Measurements from ENCODE around the gene SND1.

The SND1 gene

DNA sequence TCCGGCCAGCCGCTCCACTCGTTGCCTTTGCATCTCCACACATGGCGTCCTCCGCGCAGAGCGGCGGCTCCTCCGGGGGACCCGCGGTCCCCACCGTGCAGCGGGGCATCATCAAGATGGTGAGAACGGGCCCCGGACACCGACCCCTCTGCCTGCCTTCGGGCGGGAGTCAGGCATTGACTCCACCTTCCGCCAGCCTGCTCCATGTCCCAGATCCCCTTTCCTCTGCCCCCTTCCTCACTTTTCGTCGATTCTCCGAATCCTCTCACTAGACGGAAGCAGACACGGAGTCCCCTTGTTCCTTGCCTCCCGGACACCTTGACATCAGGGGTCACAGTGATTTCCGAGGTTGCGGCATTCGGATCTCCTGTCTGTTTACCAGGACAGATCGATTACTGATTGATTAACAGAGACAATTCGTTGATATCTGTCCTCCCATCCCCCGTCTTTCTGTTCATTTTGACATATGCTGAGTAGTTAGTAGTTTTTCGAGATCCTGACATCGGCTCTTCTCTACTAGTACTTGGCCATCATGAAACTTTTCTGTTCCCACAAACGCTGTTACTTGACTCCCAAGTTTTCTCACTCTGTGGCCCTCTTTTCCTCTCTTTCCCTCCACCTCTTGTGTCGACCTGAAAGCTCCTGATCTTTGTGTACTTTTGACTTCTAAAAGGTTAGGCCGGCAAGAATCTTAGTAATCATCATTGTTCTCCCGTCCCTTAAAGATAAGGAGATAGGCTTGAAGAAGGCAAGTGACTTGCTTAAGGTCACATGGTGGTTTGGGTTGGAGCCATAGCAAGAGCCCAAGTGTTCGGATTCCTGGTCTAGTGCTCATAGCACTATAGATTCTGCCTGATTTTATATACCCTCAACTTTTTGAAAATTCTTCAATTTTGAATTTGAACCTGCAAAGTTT lies 597 bp downstream of the SND1 start:
- H3K4me3 ChIP-seq (ENCODE audit: low read length), result peak overlapping the region; percentile 81
- peak; percentile 40 for DNase-seq (ENCODE audit: low read depth)
- TF ChIP-seq, protein P1, sequence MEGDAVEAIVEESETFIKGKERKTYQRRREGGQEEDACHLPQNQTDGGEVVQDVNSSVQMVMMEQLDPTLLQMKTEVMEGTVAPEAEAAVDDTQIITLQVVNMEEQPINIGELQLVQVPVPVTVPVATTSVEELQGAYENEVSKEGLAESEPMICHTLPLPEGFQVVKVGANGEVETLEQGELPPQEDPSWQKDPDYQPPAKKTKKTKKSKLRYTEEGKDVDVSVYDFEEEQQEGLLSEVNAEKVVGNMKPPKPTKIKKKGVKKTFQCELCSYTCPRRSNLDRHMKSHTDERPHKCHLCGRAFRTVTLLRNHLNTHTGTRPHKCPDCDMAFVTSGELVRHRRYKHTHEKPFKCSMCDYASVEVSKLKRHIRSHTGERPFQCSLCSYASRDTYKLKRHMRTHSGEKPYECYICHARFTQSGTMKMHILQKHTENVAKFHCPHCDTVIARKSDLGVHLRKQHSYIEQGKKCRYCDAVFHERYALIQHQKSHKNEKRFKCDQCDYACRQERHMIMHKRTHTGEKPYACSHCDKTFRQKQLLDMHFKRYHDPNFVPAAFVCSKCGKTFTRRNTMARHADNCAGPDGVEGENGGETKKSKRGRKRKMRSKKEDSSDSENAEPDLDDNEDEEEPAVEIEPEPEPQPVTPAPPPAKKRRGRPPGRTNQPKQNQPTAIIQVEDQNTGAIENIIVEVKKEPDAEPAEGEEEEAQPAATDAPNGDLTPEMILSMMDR (conservative IDR thresholded peaks at IDR 0.05; ENCODE audit: low read length), result no peak

GRCh38 chr7:127653396-127653795 lies 1.4 kb downstream of the SND1 start:
- TF ChIP-seq, protein P1 (conservative IDR thresholded peaks at IDR 0.05; ENCODE audit: low read length), result no peak
- peak overlapping the region; percentile 81 for H3K4me3 ChIP-seq (ENCODE audit: low read length)
- DNase-seq (ENCODE audit: low read depth), result no peak

DNA sequence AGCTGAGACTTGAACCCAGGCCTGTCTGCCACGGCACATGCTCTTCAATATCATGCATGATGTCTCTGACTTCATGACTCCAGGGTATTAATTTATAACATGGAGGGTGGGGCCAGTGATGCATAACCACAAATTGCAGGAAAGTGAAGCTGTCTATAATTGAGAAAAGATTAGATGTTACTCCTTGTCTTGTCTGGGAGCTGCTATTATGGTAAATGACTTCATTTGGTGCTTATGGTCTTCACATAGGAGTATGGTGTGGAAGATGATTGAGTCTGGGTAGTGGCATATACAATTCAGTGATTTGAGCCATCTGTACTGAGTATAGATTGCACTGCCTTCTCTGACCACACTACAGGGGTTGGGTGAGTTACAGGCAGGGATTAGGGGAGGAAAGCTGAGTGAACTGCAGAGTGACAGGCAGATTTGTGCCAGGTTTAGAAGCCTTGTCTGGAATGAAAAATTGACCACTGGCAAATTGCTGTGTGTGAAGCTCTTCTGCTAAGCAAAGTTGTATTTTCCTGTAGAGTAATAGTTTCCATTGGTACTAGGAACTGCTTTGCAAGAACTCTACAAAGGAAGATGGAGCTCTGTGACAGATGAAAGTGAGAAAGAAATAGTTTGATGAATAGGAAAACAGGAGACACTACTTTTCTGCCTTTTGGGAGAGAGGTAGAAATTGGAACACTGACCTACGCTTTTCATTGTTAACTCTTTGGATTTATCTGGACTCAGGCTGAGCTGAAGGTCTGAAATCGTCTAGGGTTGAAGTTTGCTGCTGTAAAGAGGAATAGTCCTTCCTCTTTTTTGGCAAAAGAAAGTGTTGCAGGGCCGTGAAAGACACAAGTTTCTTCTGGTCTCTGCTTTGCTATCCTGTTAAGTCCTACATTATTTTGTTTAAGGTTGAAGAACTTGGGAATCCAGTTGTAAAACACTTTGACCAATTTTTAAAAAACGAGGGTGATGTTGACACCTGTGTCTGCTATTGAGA lies 2.7 kb downstream of the SND1 start:
- DNase-seq (ENCODE audit: low read depth), result no peak
- TF ChIP-seq, protein P1 (conservative IDR thresholded peaks at IDR 0.05; ENCODE audit: low read length), result peak; percentile 12; the same call in 1 of the 2 replicates
- H3K4me3 ChIP-seq (ENCODE audit: low read length), result peak overlapping the region; percentile 13; the same call in 1 of the 2 replicates

DNA sequence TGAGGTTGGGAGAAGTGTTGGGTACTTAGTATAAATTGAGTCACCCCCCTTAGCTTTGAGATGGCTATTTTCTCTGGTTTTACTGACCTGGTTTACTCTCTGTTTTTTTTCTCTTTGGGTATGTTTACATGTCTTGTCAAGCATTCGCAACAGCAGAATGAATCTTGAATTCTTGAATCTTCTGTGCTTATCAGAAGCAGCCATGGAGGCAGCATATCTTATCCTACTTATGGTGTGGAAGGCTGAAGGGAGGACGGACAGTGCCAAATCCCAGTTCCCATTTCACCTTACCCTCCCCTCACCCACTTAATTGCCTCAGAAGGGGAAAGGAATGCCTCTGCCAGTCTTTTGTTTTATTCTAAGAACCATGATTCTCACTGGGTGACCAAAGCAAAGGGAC lies 3.7 kb downstream of the SND1 start:
- no peak overlapping the region for H3K4me3 ChIP-seq (ENCODE audit: low read length)
- no peak for DNase-seq (ENCODE audit: low read depth)
- TF ChIP-seq, protein P1 (conservative IDR thresholded peaks at IDR 0.05; ENCODE audit: low read length), result no peak

GRCh38 chr7:127657500-127657899 lies 5.5 kb downstream of the SND1 start:
- TF ChIP-seq, protein P1 (conservative IDR thresholded peaks at IDR 0.05; ENCODE audit: low read length), result no peak
- no peak for DNase-seq (ENCODE audit: low read depth)
- H3K4me3 ChIP-seq (ENCODE audit: low read length), result no peak overlapping the region

DNA sequence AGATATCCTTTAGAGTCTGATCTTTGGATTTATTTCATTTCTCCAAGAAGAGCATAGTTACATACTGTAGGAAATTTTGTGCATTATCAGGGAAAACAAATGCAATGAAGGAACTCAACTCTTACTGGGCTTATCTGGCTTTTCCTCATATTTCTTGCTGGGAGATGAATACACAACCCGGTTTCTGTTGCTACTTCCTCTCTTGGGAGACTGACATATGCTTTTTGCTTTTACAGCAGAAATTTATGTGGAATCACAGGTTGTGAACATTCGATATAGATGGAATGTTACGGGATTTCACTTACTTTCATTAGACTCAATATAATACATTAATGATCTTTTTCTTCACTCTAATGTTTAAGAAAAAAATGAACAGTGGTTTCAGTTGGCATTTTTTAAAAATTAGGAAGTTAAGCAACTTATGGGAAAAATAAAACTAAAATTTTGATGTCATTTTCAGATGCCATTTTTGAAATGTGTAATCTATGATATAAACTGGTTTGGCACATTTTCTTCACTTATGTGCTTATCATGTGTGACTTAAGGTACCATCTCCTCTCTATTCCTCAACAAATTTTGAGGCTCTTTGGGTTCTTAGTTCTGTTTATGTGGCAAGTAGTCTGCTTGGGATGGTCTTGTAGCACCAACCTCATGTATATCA lies 7.1 kb downstream of the SND1 start:
- no peak for DNase-seq (ENCODE audit: low read depth)
- TF ChIP-seq, protein P1 (conservative IDR thresholded peaks at IDR 0.05; ENCODE audit: low read length), result no peak
- no peak overlapping the region for H3K4me3 ChIP-seq (ENCODE audit: low read length)
